Measurements from ENCODE around the gene SOX6. TPM values are rescaled to one million over a fixed set of nuclear protein-coding genes. Genes with fewer than 3 reads are reported as not detected.

The SOX6 gene
- total and polyA plus RNA-seq, 2 of the 13 experiments (the other 11 are each of a cell fraction or from before 2014, with no cell fraction given): 2.6 to 11.2 TPM

DNA sequence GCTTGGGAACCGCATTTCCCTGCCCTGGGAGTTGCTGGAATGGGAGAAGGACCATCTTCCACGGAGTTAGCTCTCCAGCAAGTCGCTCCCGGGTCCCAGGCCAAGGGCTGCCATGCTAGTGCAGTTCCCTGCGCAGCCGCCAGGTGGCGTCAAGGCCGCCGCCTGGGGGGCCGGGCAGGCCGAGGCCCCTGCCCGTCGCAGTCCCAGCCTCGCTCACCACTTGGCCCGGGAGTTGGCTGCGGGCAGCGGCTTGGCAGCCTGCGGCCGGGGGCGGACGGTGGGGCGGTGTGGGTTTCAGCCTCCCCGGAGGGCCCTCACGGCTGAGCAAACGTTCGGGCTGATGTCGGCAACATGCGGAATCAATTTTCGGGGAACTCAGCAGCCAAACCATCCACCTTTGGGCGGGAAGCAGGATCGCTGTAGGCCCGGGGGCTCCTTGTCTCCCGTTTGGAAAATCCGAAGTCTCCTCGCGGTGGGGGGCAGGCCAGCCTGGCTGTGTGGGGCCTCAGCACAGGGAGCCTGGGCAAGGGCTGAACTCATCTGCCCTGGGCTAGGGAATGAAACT is 415.1 kb downstream of the SOX6 start (continued):
- TF ChIP-seq ZNF572 (CRISPR knock-in tag; IDR thresholded peaks at IDR 0.05) (no peak), ZNF274 (CRISPR knock-in tag; IDR thresholded peaks at IDR 0.05) (no peak), THRA (CRISPR knock-in tag; IDR thresholded peaks at IDR 0.05; ENCODE audit: borderline replicate concordance) (no peak), YY1 (IDR thresholded peaks at IDR 0.05; ENCODE audit: insufficient read depth, insufficient replicate concordance, low read depth, low read length) (peak; percentile 17), DNMT3B (CRISPR knock-in tag; conservative IDR thresholded peaks at IDR 0.05) (no peak), SMAD3 (CRISPR knock-in tag; IDR thresholded peaks at IDR 0.05) (no peak), CTCF (CRISPR knock-in tag; IDR thresholded peaks at IDR 0.05) (peak; percentile 76), DBP (CRISPR knock-in tag; IDR thresholded peaks at IDR 0.05; ENCODE audit: not compliant biosample characterization) (no peak), ZNF3 (CRISPR knock-in tag; IDR thresholded peaks at IDR 0.05) (no peak), ARHGAP35 (CRISPR knock-in tag; IDR thresholded peaks at IDR 0.05; ENCODE audit: borderline replicate concordance) (no peak), AKAP8 (CRISPR knock-in tag; IDR thresholded peaks at IDR 0.05) (no peak), MIER3 (CRISPR knock-in tag; IDR thresholded peaks at IDR 0.05; ENCODE audit: borderline replicate concordance) (no peak), ZSCAN30 (CRISPR knock-in tag; IDR thresholded peaks at IDR 0.05) (no peak), HOXA3 (CRISPR knock-in tag; IDR thresholded peaks at IDR 0.05) (no peak), NKX3-1 (CRISPR knock-in tag; IDR thresholded peaks at IDR 0.05) (no peak), CREB1 (IDR thresholded peaks at IDR 0.05) (no peak), CREB1 (CRISPR knock-in tag; IDR thresholded peaks at IDR 0.05) (no peak), RAD21 (CRISPR knock-in tag; IDR thresholded peaks at IDR 0.05) (peak; percentile 86), ZNF569 (CRISPR knock-in tag; IDR thresholded peaks at IDR 0.05; ENCODE audit: borderline replicate concordance) (no peak), STAT6 (CRISPR knock-in tag; IDR thresholded peaks at IDR 0.05; ENCODE audit: borderline replicate concordance) (no peak), ZBTB38 (CRISPR knock-in tag; IDR thresholded peaks at IDR 0.05) (0 out of 2 replicates have a peak, but pooled peaks have one; percentile 56), ATF7-NPFF (CRISPR knock-in tag; IDR thresholded peaks at IDR 0.05; ENCODE audit: low read depth) (no peak), STAG1 (CRISPR knock-in tag; IDR thresholded peaks at IDR 0.05) (peak; percentile 70)
- TF ChIP-seq, protein P1, sequence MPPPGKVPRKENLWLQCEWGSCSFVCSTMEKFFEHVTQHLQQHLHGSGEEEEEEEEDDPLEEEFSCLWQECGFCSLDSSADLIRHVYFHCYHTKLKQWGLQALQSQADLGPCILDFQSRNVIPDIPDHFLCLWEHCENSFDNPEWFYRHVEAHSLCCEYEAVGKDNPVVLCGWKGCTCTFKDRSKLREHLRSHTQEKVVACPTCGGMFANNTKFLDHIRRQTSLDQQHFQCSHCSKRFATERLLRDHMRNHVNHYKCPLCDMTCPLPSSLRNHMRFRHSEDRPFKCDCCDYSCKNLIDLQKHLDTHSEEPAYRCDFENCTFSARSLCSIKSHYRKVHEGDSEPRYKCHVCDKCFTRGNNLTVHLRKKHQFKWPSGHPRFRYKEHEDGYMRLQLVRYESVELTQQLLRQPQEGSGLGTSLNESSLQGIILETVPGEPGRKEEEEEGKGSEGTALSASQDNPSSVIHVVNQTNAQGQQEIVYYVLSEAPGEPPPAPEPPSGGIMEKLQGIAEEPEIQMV (CRISPR knock-in tag; IDR thresholded peaks at IDR 0.05; ENCODE audit: low read depth): no peak
